Activated T-cell treated with anti-CD3 and anti-CD28 coated beads, Interleukin-2, amount 50 U/mL, for 72 hours (primary cell): ENCODE results near the gene CNIH2. TPM values are rescaled to one million over a fixed set of nuclear protein-coding genes. Genes with fewer than 3 reads are reported as not detected.

Source experiments
- ATAC-seq, 2 donors: fragments of 150-1000 bp; cut with Tn5 transposase; replicated peaks in 1 of 2; 2 replicates each; pipeline ENCODE4 v1.10.0; 2021; ENCODE audit warnings: moderate library complexity in 2 of 2, mild to moderate bottlenecking in 1 of 2
- DNase-seq, 2 donors: peaks; one replicate each; pipeline ENCODE4 v3.0.0; 2021 to 2022; ENCODE audit warnings: mixed read lengths in 1 of 2
- H3K27ac Mint-ChIP-seq: one replicate; pipeline ENCODE4 v1.8.0; 2022; ENCODE audit warnings: mild to moderate bottlenecking, moderate library complexity, mixed read lengths
- H3K27me3 Mint-ChIP-seq: one replicate; pipeline ENCODE4 v1.8.0; 2022; ENCODE audit warnings: low read depth, mixed read lengths
- H3K36me3 Mint-ChIP-seq, 2 donors: one replicate each; pipeline ENCODE4 v1.8.0; 2022; ENCODE audit warnings: mixed read lengths in 2 of 2, mild to moderate bottlenecking in 1 of 2; ENCODE audit not compliant: insufficient read depth in 2 of 2
- H3K4me1 Mint-ChIP-seq: one replicate; pipeline ENCODE4 v1.8.0; 2022; ENCODE audit warnings: low read depth, mixed read lengths
- H3K4me3 Mint-ChIP-seq, 2 donors: one replicate each; pipeline ENCODE4 v1.8.0; 2022; ENCODE audit warnings: mild to moderate bottlenecking in 2 of 2, mixed read lengths in 2 of 2, moderate library complexity in 2 of 2
- H3K9me3 Mint-ChIP-seq, 2 donors: one replicate each; pipeline ENCODE4 v1.8.0; 2022; ENCODE audit warnings: mixed read lengths in 2 of 2
- total RNA-seq, 2 donors: library from RNA; stranded (reverse); gene quantifications; one replicate each; pipeline ENCODE4 v1.2.3, GENCODE V29; 2022

CNIH2 gene
- 1 to 10 TPM; 1.2 to 3.5 TPM for total RNA-seq

DNA sequence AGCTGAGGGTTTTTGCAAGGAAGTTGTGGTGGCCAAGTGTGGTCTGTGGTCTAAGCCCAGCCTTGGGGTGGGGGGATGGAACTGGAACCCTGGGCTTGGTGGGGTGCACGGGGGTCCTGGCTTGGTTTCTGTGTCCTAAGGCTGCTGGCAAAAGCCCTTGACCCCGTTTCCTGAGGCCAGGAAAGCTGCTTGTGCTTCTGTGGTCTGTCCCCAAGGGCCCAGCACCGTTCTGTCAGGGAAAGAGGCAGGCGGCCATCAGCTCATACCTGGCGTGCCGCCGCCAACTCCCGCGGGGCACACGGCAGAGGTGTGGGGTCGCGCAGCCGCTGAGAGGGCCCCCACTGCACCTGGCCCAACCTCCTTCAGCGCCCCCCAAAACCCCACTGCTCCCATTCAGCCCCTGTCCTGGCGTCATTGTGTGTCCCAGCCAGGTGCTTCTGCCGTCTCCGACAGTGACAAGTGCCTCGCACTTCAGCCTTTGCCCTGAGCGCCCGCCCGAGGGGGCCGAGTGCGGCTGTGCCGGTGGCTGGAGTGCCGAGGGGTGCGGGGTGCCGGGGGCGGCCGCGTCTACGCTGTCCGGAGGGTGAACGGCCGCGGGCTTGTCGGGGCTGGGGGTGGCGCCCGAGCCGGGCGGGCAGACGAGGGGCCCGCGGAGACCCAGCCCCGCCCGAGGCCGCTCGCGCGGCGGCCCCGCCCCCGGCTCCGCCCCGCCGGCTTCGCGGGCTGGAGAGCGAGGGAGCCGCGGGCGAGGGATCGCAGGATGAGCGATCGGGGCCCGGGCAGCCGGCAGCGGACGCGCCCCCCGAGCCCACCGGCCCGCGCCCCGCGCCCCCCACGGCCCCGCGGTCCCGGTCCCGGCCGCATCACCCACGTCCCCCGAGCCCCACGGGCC, at the start of gene CNIH2:
TSS of gene CNIH2 (plus strand) at position 705 of the 892 bp plus-strand sequence. CDS start 282 bp downstream, outside the sequence.
- Mint-ChIP-seq H3K27ac (no peak within 1 kb of the TSS), H3K36me3 (peaks cover 4 to 12% of the 10 kb centered on the region in 2 donors), H3K9me3 (no peaks in the 10 kb centered on the region), H3K4me1 (peaks cover 19% of the 10 kb centered on the region), H3K27me3 (peaks cover 19% of the 10 kb centered on the region), H3K4me3 (peak within 1 kb of the TSS; percentile 67 to 74)
- DNase-seq, result peak; percentile 50 to 63
- ATAC-seq, result peak; percentile 43 to 50

DNA sequence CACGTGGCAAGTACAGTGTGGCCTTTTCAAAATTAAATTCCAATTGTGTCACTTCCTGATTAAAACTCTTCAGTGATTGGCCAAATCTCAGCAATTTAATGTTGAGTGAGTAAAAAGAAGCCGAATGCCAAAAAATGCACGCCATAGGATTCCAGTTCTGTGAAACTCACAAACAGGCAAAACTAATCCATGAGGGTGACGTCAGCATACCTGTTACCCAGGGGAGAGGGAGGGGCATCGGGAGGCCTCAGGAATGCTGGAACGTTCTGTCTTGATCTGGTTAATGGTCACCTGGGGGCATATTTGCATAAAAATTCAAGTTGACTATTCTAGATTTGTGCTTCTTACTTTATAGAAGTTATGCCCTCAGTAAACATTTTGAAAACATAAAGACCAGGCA, 49.5 kb upstream of the CNIH2 start:
- Mint-ChIP-seq H3K4me3 (no peak overlapping the region), H3K36me3 (peaks cover 6 to 12% of the 10 kb centered on the region in 2 donors), H3K27ac (no peak overlapping the region), H3K4me1 (peaks cover 12% of the 10 kb centered on the region), H3K9me3 (no peaks in the 10 kb centered on the region), H3K27me3 (no peaks in the 10 kb centered on the region)
- DNase-seq, result no peak
- ATAC-seq, result no peak

DNA sequence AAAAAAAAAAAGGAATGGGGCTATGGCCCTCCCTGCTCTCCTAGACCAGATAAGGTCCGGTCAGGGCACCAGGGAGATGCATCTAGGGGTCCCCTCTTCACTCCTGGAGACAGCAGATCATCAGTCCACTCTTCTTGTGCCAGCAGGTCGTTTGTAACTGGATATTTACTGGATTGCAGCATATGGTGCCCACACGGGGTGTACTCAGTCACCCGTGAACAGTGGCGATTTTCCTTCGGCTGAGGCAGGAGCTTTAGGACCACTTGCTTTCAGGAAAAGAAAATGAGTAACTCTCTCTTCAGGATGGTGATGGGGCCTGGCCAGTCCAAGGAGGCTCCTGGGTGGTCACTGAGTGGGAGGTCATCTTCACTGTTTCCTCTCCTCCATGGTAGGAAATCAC, 47.8 kb upstream of the CNIH2 start:
- H3K9me3 Mint-ChIP-seq, result no peaks in the 10 kb centered on the region
- H3K4me1 Mint-ChIP-seq, result peaks cover 12% of the 10 kb centered on the region
- H3K4me3 Mint-ChIP-seq, result no peak overlapping the region
- no peak overlapping the region for H3K27ac Mint-ChIP-seq
- no peaks in the 10 kb centered on the region for H3K27me3 Mint-ChIP-seq
- ATAC-seq (no peak), DNase-seq (no peak)
- H3K36me3 Mint-ChIP-seq, result peaks cover 2 to 11% of the 10 kb centered on the region in 2 donors

DNA sequence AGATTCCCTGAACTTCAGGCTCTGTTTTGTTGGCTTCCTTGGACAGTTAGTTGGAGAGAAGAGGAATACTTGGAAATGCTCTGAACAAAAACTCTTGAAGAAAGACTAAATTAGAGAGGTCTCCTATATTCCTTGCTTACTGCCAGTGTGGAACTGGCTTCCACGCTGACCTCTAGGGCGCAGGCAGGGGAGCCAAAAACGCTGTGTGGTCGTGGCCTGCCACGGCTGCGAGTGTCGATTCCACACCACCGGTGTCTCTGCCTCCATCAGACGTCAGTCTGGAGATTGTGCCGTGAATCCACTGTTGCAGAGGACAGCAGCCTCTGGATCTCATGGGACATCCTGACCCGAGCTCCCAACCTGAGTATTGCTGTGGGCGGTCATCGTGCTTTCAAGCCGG, 47.0 kb upstream of the CNIH2 start:
- Mint-ChIP-seq H3K9me3 (no peaks in the 10 kb centered on the region), H3K27ac (no peak overlapping the region), H3K4me1 (peaks cover 7% of the 10 kb centered on the region), H3K36me3 (peaks cover 2 to 11% of the 10 kb centered on the region in 2 donors), H3K27me3 (no peaks in the 10 kb centered on the region), H3K4me3 (no peak overlapping the region)
- DNase-seq, result no peak
- no peak for ATAC-seq

DNA sequence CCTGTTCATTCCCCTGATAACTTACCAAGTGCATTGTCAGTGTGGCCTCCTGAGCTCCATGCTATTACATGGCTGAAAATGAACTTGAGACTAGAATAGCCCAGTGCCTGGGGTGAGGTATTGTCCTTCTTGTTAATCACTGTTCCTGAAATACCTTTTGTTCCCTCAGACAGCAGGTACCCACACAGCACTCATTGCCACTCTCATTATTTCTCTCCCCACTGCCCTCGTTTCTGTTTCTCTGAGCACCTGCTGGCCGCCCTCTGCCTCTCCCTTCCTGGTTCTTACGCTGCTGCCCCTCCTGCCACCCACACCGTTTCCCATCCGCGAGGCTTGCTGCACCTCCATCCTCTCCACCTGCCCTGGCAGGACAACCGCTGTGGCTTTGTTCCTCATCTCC, 46.4 kb upstream of the CNIH2 start:
- Mint-ChIP-seq H3K9me3 (no peaks in the 10 kb centered on the region), H3K4me3 (no peak overlapping the region), H3K36me3 (peaks cover 2 to 11% of the 10 kb centered on the region in 2 donors), H3K27me3 (no peaks in the 10 kb centered on the region), H3K27ac (no peak overlapping the region), H3K4me1 (peaks cover 1% of the 10 kb centered on the region)
- ATAC-seq, result no peak
- DNase-seq, result no peak

DNA sequence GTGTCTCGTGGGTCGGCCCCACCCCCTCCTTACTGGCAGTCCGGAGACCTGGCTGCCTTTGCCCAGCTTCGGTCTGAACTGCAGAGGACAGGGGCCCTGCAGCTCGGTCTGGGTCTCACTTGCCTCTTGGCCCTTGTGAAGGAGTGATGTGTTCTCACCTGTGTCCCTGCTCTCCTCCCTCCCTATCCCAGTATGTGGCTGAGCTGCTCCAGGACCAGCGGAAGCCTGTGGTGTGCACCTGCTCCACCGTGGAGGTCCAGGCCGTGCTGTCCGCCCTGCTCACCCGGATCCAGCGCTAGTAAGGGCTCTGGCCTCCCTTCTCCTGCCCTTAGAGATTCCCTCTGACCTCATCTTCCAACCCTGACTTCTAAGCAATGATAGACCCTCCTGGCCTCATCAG, 45.2 kb upstream of the CNIH2 start:
- H3K4me3 Mint-ChIP-seq, result no peak overlapping the region
- H3K4me1 Mint-ChIP-seq, result no peaks in the 10 kb centered on the region
- H3K36me3 Mint-ChIP-seq, result peaks cover 2 to 11% of the 10 kb centered on the region in 2 donors
- ATAC-seq (no peak), DNase-seq (no peak)
- H3K27me3 Mint-ChIP-seq, result no peaks in the 10 kb centered on the region
- H3K27ac Mint-ChIP-seq, result no peak overlapping the region
- H3K9me3 Mint-ChIP-seq, result no peaks in the 10 kb centered on the region

DNA sequence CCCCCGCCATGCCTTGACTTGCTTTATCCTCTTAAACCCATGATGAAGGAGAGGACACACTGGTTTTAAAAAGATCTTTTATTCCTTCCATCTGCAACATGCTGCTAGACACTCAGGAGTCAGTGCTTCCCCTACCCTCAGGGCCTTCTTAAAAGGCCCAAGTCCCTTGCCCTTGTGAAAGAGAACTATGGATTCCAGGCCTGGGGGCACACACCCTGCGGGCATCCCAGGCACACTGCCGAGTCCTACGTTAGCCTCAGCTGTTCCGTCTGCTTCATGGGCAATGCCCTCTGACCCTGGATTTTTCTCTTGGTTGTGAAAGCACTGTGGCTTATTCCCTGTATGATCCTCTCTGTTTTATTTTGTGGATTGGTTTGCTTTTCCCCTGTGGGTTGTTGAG, 44.7 kb upstream of the CNIH2 start:
- DNase-seq (no peak), ATAC-seq (no peak)
- Mint-ChIP-seq H3K36me3 (peaks cover 2 to 11% of the 10 kb centered on the region in 2 donors), H3K4me3 (no peak overlapping the region), H3K27ac (no peak overlapping the region), H3K9me3 (no peaks in the 10 kb centered on the region), H3K4me1 (no peaks in the 10 kb centered on the region), H3K27me3 (no peaks in the 10 kb centered on the region)

DNA sequence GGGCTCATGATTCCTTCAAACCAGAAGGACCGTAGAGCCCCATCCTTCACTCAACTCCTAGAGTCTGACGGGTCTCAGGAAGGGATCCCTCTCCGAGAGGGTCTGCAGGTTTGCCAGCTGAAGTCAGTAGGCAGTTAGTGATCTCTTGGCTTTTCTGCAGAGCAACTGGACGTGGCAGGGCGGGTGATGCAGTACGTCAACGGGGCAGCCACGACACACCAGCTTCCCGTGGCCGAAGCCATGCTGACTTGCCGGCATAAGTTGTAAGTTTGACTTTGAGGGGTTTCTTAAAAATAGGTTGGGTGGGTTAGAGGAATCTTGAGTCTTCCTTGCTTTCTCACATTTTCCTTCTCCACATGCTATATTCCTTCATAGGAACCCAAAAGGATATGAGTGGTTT, 42.8 kb upstream of the CNIH2 start:
- Mint-ChIP-seq H3K27ac (no peak overlapping the region), H3K4me1 (no peaks in the 10 kb centered on the region), H3K27me3 (no peaks in the 10 kb centered on the region), H3K4me3 (no peak overlapping the region), H3K9me3 (no peaks in the 10 kb centered on the region), H3K36me3 (peaks cover 2 to 6% of the 10 kb centered on the region in 2 donors)
- DNase-seq (no peak), ATAC-seq (no peak)

DNA sequence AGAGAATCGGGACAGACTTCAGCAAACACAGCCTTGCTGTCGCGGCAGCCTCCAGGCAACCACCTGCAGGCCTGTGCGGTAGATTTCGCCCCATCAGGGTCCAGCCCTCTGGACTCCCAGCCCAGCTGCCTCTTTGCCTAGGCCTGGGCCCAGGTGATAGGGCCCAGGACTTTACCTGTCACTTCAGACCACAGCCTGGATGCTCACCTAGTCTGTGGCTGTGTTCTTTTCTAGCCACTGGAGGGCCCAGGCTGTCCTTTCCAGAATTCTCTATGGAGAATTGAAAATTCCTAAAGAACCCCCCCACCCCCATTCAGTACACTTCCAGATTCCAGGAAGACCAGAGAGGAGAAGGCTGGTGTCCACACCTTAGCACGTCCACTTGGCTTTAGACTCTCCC, 40.1 kb upstream of the CNIH2 start:
- no peak overlapping the region for H3K4me3 Mint-ChIP-seq
- ATAC-seq (no peak), DNase-seq (no peak)
- H3K27ac Mint-ChIP-seq, result no peak overlapping the region
- H3K27me3 Mint-ChIP-seq, result no peaks in the 10 kb centered on the region
- no peaks in the 10 kb centered on the region for H3K9me3 Mint-ChIP-seq
- H3K36me3 Mint-ChIP-seq, result no peaks in the 10 kb centered on the region
- no peaks in the 10 kb centered on the region for H3K4me1 Mint-ChIP-seq

DNA sequence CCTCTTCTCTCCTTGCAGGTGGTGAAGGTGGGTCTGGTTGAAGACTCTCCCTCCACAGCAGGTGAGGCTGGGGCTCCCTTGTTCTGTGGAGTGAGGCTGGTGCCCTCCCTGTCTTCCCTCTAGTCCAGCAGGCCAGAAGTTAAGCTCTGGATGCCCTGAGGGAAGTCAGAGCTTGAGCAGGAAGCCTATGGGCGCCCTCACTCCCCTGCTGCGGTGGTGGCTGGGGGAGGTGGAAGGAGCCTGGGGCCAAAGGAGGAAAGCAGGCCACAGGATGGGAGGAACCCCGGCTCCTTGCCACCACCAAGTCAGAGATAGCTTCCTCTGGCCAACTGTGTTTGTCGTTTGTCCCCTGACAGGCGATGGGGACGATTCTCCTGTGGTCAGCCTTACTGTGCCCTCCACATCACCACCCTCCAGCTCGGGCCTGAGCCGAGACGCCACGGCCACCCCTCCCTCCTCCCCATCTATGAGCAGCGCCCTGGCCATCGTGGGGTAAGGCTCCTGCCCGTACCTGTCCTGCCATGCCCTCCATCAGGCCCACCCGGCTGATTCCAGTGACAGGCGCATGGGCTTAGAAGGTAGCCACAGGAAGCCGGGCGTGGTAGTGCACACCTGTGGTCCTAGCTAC, 39.1 kb upstream of the CNIH2 start:
- H3K27me3 Mint-ChIP-seq, result no peaks in the 10 kb centered on the region
- no peaks in the 10 kb centered on the region for H3K9me3 Mint-ChIP-seq
- H3K36me3 Mint-ChIP-seq, result peaks cover 0 to 3% of the 10 kb centered on the region in 2 donors
- ATAC-seq (no peak), DNase-seq (no peak)
- H3K4me3 Mint-ChIP-seq, result no peak overlapping the region
- H3K27ac Mint-ChIP-seq, result no peak overlapping the region
- H3K4me1 Mint-ChIP-seq, result peaks cover 6% of the 10 kb centered on the region

DNA sequence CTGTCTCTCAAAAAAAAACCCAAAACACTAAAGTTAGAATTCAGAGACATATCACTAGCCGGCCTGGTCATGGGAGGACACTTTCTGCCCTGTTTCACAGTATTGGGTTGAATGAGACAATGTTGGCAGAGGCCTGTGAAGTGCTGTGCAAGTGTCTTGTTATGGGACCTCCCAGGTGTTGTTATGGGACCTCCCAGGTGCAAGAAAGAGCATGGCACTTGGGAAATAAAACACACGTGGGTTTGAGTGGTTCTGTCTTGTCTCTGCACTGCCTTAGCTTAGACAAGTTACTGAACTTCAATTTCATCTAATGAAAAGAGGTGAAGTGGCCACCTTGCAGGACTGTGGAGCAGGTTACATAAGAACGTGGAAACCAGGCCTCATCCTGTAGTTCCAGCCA, 38.5 kb upstream of the CNIH2 start:
- no peak overlapping the region for H3K27ac Mint-ChIP-seq
- no peak for DNase-seq
- no peak overlapping the region for H3K4me3 Mint-ChIP-seq
- H3K4me1 Mint-ChIP-seq, result peaks cover 8% of the 10 kb centered on the region
- H3K27me3 Mint-ChIP-seq, result no peaks in the 10 kb centered on the region
- no peaks in the 10 kb centered on the region for H3K9me3 Mint-ChIP-seq
- no peak for ATAC-seq
- peaks cover 0 to 3% of the 10 kb centered on the region in 2 donors for H3K36me3 Mint-ChIP-seq

DNA sequence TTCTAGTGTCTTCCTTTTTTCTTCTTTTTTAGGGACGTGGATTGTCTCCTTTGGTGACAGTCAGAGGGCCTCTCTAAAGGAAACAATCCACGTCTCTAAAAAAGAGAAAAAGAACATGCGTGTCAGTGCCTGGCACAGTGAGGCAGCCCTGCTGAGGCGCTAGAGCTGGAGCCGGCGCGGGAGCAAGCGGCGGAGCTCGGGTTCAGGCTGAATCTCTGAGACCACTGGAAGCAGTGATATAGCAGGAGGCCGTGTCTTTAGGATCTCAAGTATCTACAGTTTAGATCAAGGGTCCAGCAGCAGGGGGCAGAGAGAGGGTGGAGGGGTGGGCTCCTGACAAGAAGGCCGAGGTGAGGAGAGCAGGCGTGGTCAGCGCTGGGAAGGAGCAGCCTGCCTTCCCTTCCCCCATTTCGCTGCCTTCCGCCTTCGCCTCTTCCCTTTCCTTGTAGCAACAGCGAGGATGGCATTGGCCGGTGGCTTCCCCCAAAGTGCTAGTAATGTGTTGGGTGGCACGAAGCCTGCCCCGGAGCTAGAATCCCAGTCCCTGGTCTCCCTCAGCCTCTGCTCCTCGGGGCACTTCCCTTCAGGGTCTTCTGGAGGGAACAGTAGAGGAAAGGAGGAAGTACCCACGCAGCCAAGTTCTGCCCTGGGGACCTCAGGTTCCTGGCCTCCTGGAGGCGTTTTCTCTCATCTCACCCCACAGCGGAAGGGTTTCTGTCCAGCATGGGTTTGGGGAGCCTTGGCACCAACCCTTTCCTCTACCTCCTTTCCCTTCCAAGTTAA, 37.8 kb upstream of the CNIH2 start:
- no peak for DNase-seq
- H3K4me1 Mint-ChIP-seq, result peaks cover 8% of the 10 kb centered on the region
- H3K36me3 Mint-ChIP-seq, result peaks cover 0 to 3% of the 10 kb centered on the region in 2 donors
- H3K4me3 Mint-ChIP-seq, result no peak overlapping the region
- ATAC-seq, result no peak
- no peaks in the 10 kb centered on the region for H3K9me3 Mint-ChIP-seq
- H3K27me3 Mint-ChIP-seq, result no peaks in the 10 kb centered on the region
- H3K27ac Mint-ChIP-seq, result no peak overlapping the region

DNA sequence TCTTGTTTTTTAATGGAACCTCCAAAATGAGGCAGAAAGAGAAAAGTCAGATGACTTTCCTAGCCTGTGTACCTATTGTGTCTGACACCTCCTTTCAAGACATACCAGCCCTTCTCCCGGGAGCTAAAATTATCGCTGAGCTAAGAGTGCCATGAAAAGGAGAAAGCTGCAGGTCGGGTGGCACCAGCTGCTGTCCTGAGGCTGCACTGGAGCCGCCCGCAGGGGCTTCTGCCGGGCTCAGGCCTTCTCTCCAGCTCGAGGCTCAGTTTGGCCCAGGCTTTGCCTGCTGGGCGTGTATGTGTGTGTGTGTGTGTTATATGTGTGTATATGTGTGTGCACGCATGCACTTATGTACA, 37.2 kb upstream of the CNIH2 start:
- H3K4me3 Mint-ChIP-seq, result no peak overlapping the region
- no peaks in the 10 kb centered on the region for H3K9me3 Mint-ChIP-seq
- no peaks in the 10 kb centered on the region for H3K27me3 Mint-ChIP-seq
- peaks cover 8% of the 10 kb centered on the region for H3K4me1 Mint-ChIP-seq
- no peak overlapping the region for H3K27ac Mint-ChIP-seq
- H3K36me3 Mint-ChIP-seq, result peaks cover 0 to 3% of the 10 kb centered on the region in 2 donors
- no peak for ATAC-seq
- DNase-seq, result no peak
